Breast epithelium (tissue), 3 donors: Measurements from ENCODE around the gene SAMM50.

Experiments used
- CTCF ChIP-seq, 3 donors: fragments of 450-650 bp; IDR thresholded peaks; one replicate each; pipeline ENCODE4 v1.5.1; 2016 to 2017; ENCODE audit warnings: antibody characterized with exemption in 3 of 3, mild to moderate bottlenecking in 3 of 3, moderate library complexity in 3 of 3
- POLR2A ChIP-seq: fragments of 450-650 bp; IDR thresholded peaks from one replicate; pipeline ENCODE4 v1.6.1; 2016; ENCODE audit warnings: antibody characterized with exemption, mild to moderate bottlenecking, moderate library complexity

- TF ChIP-seq CTCF (IDR thresholded peaks at IDR 0.05) (no peak), POLR2A (no peak)
Measured at GRCh38 chr22:44028091-44028490, 72.8 kb downstream of the SAMM50 start.
